OCI-LY3 (cell line): ENCODE results near the gene STARD3.

Source experiments
- H2AFZ ChIP-seq: fragments of 200-600, 300-600 bp; shearing (Covaris generic); 2 replicates; pipeline ENCODE4 v1.6.0; 2014; ENCODE audit warnings: antibody characterized with exemption, low read depth, low read length
- H3K27ac ChIP-seq: fragments of 200-600, 300-600 bp; sonication (generic); 2 replicates; pipeline ENCODE4 v1.5.1; 2014; ENCODE audit warnings: mild to moderate bottlenecking, low read length, moderate library complexity, mixed read lengths
- H3K27me3 ChIP-seq: fragments of 200-600, 300-600 bp; sonication (generic); 2 replicates; pipeline ENCODE4 v1.6.1; 2014; ENCODE audit warnings: low read depth, low read length, mixed read lengths
- H3K36me3 ChIP-seq: fragments of 200-600, 300-600 bp; sonication (generic); replicated peaks from 2 replicates; pipeline ENCODE3; 2014; ENCODE audit warnings: low read depth, low read length, mixed read lengths
- H3K4me1 ChIP-seq: fragments of 300-600, 200-600 bp; sonication (generic); 2 replicates; pipeline ENCODE4 v1.6.1; 2014; ENCODE audit warnings: low read length, mixed read lengths
- H3K4me2 ChIP-seq: fragments of 200-600, 300-600 bp; sonication (generic); 2 replicates; pipeline ENCODE4 v1.6.1; 2014; ENCODE audit warnings: low read length, mixed read lengths
- H3K4me3 ChIP-seq: fragments of 300-600, 200-600 bp; sonication (generic); 2 replicates; pipeline ENCODE4 v1.5.1; 2014; ENCODE audit warnings: antibody characterized with exemption, mild to moderate bottlenecking, low read length, moderate library complexity
- H3K79me2 ChIP-seq: fragments of 300-600, 200-600 bp; shearing (Covaris generic); 2 replicates; pipeline ENCODE4 v1.6.1; 2014; ENCODE audit warnings: mild to moderate bottlenecking, low read length, mixed read lengths
- H3K9ac ChIP-seq: fragments of 300-600, 200-600 bp; shearing (Covaris generic); 2 replicates; pipeline ENCODE4 v1.6.0; 2014; ENCODE audit warnings: mild to moderate bottlenecking, low read length, moderate library complexity
- H3K9me3 ChIP-seq: fragments of 200-600, 300-600 bp; shearing (Covaris generic); 2 replicates; pipeline ENCODE4 v1.6.1; 2014; ENCODE audit warnings: low read length, mixed read lengths; ENCODE audit not compliant: insufficient read depth
- H4K20me1 ChIP-seq: fragments of 200-600, 300-600 bp; sonication (generic); 2 replicates; pipeline ENCODE4 v1.6.1; 2016; ENCODE audit warnings: low read length, mixed read lengths; ENCODE audit not compliant: insufficient read depth
- EZH2phosphoT487 ChIP-seq: fragments of 200-600 bp; shearing (Covaris generic); IDR thresholded peaks from 2 replicates; pipeline ENCODE4 v1.6.1; 2018; ENCODE audit warnings: antibody characterized with exemption, mixed run types, low read depth
- TF ChIP-seq, protein P1 (sequence below): fragments of 200-600, 300-600 bp; sonication (generic); IDR thresholded peaks from 2 replicates; pipeline ENCODE4 v1.5.1; 2014; ENCODE audit warnings: antibody characterized with exemption, low read length, low read depth

Gene STARD3

GRCh38 chr17:39663340-39663687 is 26.4 kb downstream of the STARD3 start:
- Histone ChIP-seq H4K20me1 (no peaks in the 10 kb centered on the region), H3K9ac (no peak overlapping the region), H3K4me3 (no peak overlapping the region), H3K27ac (no peak overlapping the region), H3K27me3 (peaks cover 6% of the 10 kb centered on the region), H3K4me2 (no peak overlapping the region), H3K36me3 (peaks cover 4% of the 10 kb centered on the region), H3K9me3 (no peaks in the 10 kb centered on the region), H3K4me1 (peaks cover 57% of the 10 kb centered on the region), H2AFZ (no peak overlapping the region), H3K79me2 (no peaks in the 10 kb centered on the region)
- TF ChIP-seq, protein P1, sequence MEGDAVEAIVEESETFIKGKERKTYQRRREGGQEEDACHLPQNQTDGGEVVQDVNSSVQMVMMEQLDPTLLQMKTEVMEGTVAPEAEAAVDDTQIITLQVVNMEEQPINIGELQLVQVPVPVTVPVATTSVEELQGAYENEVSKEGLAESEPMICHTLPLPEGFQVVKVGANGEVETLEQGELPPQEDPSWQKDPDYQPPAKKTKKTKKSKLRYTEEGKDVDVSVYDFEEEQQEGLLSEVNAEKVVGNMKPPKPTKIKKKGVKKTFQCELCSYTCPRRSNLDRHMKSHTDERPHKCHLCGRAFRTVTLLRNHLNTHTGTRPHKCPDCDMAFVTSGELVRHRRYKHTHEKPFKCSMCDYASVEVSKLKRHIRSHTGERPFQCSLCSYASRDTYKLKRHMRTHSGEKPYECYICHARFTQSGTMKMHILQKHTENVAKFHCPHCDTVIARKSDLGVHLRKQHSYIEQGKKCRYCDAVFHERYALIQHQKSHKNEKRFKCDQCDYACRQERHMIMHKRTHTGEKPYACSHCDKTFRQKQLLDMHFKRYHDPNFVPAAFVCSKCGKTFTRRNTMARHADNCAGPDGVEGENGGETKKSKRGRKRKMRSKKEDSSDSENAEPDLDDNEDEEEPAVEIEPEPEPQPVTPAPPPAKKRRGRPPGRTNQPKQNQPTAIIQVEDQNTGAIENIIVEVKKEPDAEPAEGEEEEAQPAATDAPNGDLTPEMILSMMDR: no peak
- no peak for TF ChIP-seq EZH2phosphoT487

GRCh38 chr17:39663688-39664580 is 27.0 kb downstream of the STARD3 start:
- peaks cover 56% of the 10 kb centered on the region for H3K4me1 ChIP-seq
- H4K20me1 ChIP-seq: no peaks in the 10 kb centered on the region
- no peak overlapping the region; the same call in 1 of the 2 replicates for H3K9ac ChIP-seq
- no peaks in the 10 kb centered on the region for H3K9me3 ChIP-seq
- no peak for TF ChIP-seq EZH2phosphoT487
- TF ChIP-seq, protein P1: no peak
- no peak overlapping the region for H2AFZ ChIP-seq
- peak overlapping the region; percentile 38; the same call in 1 of the 2 replicates for H3K27ac ChIP-seq
- H3K79me2 ChIP-seq: no peaks in the 10 kb centered on the region
- peaks cover 6% of the 10 kb centered on the region for H3K27me3 ChIP-seq
- peaks cover 4% of the 10 kb centered on the region for H3K36me3 ChIP-seq
- H3K4me3 ChIP-seq: no peak overlapping the region
- H3K4me2 ChIP-seq: no peak overlapping the region

DNA sequence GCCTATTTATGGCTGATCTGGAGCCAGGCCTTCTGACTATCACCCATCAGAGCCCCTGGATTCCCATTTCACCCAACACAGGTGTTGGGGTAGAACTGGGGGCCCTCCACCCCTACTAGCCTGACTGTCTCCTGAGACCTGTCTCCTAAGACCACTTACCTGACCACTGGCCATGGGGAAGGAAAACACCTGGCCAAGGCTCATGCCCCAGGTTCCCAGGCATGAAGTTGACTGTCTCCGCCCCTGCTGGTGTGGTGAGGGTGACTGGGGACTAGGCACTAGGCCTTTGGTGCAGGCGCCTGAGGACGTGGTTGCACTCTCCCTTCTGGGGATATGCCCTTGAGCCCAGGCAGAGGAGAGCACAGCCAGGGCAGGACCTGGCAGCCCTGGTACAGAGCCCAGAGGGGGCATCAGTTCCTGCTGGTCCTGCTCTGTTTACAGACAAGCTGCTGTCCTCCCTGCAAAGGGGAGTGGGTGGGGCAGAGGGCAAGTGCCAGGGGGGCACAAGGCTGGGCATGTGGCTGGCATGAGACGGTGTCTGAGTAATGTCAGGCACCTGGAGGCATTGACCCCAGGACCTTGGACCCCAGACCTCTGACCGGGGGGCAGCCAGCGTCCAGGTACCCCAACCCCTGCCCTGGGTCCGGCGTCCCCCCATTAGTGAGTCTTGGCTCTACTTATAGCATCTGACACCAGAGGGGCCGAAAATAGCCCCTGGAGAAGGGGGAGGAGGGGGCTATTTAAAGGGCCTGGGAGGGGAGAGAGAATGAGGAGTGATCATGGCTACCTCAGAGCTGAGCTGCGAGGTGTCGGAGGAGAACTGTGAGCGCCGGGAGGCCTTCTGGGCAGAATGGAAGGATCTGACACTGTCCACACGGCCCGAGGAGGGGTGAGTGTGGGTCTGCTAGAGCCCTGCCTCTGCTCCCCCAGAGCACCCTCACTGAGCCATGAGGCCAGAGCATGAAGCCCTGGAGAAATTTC is 27.9 kb downstream of the STARD3 start, which contains the start of gene TCAP:
TSS of gene TCAP (plus strand) at position 769 of the 981 bp plus-strand sequence. CDS start at position 780, 11 bp downstream.
- Histone ChIP-seq H2AFZ (no peak within 1 kb of the TSS), H4K20me1 (no peaks in the 10 kb centered on the region), H3K9ac (peak within 1 kb of the TSS; percentile 46; the same call in 1 of the 2 replicates), H3K4me1 (peaks cover 47% of the 10 kb centered on the region), H3K27ac (peak within 1 kb of the TSS; percentile 38), H3K4me3 (peak within 1 kb of the TSS; percentile 47; the same call in 1 of the 2 replicates), H3K79me2 (no peaks in the 10 kb centered on the region), H3K36me3 (peaks cover 4% of the 10 kb centered on the region), H3K27me3 (peaks cover 6% of the 10 kb centered on the region), H3K9me3 (no peaks in the 10 kb centered on the region), H3K4me2 (peak within 1 kb of the TSS; percentile 60)
- TF ChIP-seq, protein P1: no peak
- no peak for TF ChIP-seq EZH2phosphoT487
